Measurements from ENCODE around the gene SERINC3. TPM values are rescaled to one million over a fixed set of nuclear protein-coding genes. Genes with fewer than 3 reads are reported as not detected.
"Not testable (repeated sequence)": the region's sequence is repeated elsewhere in the genome, so short reads cannot be mapped to it uniquely, and the experiment has no call there.

Gene SERINC3
- total RNA-seq, 1 donor from 2014 or later = 93.3 TPM

GRCh38 chr20:44491635-44492395 lies 30.1 kb downstream of the SERINC3 start:
- no peak for DNase-seq

GRCh38 chr20:44489931-44490330 lies 31.9 kb downstream of the SERINC3 start:
- DNase-seq = no peak

DNA sequence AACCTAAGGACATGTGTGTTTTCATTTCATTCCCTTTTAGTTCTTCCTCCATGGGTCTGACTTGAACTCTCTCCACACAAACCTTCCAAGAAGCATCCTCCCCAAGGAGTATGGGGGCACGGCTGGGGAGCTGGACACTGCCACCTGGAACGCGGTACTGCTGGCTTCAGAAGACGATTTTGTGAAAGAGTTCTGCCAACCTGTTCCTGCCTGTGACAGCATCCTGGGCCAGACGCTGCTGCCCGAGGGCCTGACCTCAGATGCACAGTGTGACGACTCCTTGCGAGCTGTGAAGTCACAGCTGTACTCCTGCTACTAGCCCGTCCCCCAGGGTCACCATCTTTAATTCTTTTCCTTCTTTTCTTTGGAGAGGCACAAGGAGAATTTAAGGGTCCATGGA lies 32.6 kb downstream of the SERINC3 start:
- no peak for DNase-seq

- no peak for DNase-seq
Measured at GRCh38 chr20:44488551-44488950, 33.3 kb downstream of the SERINC3 start.

DNA sequence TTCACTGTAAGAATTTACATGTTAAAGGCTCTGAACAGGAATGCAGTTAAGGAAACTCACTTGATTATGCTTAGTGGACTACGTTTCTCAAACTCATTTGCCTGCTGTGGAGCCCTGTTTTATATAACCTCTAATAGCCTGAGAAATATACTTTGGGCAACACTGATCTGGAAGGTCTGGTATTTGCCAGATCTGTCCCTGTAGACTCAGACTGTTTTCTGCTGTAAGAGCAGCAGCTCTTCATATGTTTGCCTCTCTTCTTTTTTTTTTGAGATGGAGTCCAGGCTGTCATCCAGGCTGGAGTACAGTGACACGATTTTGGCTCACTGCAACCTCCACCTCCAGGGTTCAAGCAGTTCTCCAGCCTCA lies 36.1 kb downstream of the SERINC3 start:
- DNase-seq = no peak

DNA sequence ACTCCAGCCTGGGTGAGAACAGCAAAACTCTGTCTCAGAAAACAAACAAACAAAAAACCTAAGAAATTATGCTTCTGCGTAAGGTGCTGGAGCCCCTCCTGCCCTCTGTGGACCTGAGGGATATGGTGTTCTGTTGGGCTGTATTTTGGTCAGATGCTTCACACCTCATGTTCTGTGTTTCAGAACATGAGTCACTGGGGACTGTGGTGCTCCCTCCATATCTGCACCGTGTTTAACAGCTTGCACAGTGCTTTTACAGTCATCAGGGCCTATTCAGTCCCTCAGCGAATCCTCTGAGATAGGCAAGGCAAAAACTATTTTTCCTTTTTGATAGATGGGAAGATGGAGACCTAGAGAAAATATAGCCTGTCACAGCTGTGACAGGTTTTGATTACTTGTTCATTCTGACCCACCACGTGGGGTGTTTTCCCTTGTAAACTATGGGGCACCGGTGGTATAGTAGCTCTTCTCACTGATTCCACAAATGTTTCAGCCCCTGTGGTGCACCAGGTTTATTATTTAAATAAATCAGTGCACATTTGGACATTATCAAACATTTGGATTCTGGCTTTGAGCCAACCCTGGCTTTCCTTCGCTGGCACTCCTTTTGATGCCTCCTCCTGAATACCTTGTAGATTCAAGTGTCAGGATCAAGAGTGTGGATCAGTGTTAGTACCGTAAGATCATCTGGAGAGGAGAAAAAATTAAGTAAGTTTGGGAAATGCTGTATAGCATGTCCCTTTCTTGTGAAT lies 36.6 kb downstream of the SERINC3 start:
- DNase-seq = no peak

DNA sequence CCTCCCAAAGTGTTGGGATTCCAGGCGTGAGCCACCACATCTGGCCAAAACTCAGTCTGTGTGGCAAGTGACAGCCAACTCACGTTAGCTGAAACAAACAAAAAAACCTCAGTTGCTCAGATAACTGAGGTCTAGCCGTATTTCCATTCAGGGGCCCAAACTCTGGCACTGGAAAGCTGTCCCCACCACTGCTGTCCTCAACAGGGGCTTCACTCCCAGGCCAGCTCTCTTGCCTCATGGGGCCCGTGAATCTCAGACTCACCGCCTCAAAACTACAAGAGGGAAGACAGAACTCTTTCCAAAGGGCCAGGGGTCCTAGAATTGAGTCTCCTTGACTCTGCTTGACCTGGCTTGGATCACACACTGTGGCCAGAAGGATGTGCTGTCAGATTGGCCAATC lies 38.8 kb downstream of the SERINC3 start:
- no peak for DNase-seq

- no peak for DNase-seq
Measured at GRCh38 chr20:44481719-44482416, 40.0 kb downstream of the SERINC3 start.

- DNase-seq = no peak
Measured at GRCh38 chr20:44480097-44480496, 41.8 kb downstream of the SERINC3 start.

DNA sequence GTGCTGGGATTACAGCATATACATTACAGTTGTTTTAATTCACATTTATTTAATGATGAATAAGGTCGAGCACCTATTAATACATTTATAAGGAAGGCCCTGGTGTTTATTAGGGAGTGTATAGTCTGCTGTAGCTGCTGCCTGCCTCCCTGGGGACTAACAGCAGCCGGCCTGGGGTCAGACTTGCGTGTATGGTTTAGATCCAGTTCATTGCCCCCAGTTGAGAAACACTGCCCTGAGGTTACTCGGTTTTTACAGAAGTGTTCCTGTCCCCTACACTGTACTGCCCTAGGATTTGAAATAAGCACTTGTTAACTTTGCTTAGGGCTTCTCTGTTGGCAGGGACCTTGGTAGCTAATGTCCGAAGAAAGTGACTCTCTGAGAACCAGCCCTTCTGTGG lies 42.2 kb downstream of the SERINC3 start:
- no peak for DNase-seq

DNA sequence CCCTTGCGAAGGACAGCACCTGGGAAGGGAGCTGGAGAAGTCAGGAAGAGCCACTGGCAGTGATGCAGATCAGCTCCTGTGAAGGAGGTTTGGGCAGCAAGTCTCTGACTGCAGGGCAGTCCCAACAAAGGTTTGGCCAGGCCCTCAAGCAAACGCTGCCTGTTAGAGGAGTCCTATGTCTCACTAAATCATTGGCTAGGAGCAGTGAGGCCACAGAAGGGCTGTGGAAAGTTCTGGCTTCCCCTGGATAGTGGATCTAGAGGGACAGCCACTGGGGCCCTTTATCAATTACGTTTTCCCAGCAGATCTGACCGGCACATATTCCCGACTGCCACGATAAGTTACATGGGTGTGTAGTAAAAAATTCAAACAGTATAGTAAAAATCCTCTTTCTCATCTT lies 43.7 kb downstream of the SERINC3 start:
- no peak for DNase-seq

GRCh38 chr20:44477151-44477550 lies 44.7 kb downstream of the SERINC3 start:
- no peak for DNase-seq

GRCh38 chr20:44475694-44476560 lies 45.9 kb downstream of the SERINC3 start, which contains the start of gene TTPAL:
Gene TTPAL, plus strand, starts transcription at chr20:44475874. Its CDS starts 4,126 bp downstream, at chr20:44480000.
- peak; percentile 86 for DNase-seq

DNA sequence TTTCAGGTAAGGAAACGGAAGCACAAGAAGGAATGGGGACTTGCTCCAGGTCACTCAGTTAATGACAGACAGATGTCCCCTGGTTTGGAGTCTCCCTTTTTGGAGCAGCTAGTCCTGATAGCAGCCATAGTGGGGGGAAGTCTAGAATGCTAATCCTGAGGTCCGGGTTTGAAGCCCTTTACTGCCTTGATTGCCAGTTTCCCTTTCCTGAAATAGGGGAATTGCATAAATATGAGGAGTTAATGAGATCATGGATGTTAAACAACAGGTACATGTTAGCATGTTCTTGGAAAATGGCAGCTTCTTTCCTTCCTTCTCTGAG lies 46.5 kb downstream of the SERINC3 start:
- no peak for DNase-seq

DNA sequence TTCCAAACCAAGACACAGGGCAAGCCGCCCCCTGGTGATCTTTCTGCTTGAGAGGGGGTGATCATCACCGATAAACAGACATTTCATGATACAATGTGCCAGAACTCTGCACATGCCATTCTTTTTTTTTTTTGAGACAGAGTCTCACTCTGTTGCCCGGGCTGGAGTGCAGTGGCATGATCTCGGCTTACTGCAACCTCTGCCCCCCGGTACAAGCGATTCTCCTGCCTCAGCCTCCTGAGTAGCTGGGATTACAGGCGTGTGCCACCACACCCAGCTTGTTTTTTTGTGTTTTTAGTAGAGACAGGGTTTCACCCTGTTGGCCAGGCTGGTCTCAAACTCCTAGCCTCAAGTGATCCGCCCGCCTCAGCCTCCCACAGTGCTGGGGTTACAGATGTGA lies 49.6 kb downstream of the SERINC3 start:
- not testable (repeated sequence) for DNase-seq

DNA sequence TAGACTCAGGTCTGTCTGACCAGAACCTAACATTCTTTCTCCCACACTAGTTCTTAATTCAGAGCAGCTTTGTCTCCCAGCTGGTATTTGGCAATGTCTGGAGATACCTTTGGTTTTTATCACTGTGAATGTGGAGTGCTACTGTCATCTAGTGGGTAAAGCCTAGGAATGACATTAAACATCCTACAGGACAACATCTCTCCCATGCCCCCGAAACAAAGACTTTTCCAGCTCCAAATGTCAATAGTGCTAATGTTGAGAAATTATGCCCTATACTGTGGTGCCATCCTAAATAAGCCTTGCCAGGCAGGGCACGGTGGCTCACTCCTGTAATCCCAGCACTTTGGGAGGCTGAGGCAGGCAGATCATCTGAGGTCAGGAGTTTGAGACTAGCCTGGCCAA lies 50.4 kb downstream of the SERINC3 start:
- no peak for DNase-seq

GRCh38 chr20:44470327-44470726 lies 51.5 kb downstream of the SERINC3 start:
- no peak for DNase-seq

- no peak for DNase-seq
Measured at GRCh38 chr20:44468044-44468782, 53.7 kb downstream of the SERINC3 start.

GRCh38 chr20:44467289-44467883 lies 54.5 kb downstream of the SERINC3 start:
- no peak for DNase-seq

DNA sequence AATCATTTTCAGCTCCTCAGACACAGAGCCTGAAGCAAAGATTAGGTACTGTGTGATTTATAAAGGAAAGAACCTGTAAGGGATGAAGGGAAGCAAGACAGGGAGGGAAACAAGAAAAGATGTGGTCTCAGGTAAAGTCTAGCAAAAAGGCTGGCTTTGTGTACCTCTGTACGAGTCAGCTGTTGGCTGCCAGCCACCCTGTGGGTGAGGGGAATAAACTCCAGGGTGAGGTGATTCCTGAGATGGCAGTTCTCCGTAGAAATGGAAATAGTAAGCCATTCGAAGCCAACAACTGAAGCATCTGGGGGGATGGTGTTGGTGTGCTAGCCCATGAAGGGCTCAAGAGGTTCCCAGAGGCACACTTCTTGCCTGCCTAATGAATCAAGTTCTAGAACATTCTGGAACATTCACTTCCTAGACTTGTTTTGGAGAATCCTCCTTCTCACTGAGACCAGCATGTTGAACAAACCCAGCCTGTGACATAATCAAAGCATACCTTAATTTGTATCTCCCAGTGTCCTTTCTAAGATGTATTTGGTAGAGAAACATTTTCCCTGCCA lies 56.8 kb downstream of the SERINC3 start:
- no peak for DNase-seq

DNA sequence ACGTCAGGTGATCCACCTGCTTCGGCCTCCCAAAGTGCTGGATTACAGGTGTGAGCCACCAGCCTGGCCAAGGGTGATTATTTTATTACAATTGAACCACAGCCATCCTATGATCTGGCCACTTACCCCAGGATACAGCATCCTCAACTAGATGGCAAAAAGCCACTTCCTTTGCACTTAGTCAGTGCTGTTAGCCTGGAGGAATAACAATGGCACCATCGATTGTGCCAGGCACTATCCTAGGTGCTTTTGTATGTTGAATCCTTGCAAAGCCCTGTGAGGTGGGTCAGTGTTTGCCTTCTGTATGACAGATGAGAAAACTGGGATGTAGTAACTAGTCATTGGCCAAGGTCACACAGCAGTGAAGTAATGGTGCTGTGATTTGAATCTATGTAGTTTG lies 57.4 kb downstream of the SERINC3 start:
- no peak for DNase-seq
